ENCODE measurements around the gene SH3PXD2B.
"Not testable (repeated sequence)": the region's sequence is repeated elsewhere in the genome, so short reads cannot be mapped to it uniquely, and the experiment has no call there.

SH3PXD2B gene

DNA sequence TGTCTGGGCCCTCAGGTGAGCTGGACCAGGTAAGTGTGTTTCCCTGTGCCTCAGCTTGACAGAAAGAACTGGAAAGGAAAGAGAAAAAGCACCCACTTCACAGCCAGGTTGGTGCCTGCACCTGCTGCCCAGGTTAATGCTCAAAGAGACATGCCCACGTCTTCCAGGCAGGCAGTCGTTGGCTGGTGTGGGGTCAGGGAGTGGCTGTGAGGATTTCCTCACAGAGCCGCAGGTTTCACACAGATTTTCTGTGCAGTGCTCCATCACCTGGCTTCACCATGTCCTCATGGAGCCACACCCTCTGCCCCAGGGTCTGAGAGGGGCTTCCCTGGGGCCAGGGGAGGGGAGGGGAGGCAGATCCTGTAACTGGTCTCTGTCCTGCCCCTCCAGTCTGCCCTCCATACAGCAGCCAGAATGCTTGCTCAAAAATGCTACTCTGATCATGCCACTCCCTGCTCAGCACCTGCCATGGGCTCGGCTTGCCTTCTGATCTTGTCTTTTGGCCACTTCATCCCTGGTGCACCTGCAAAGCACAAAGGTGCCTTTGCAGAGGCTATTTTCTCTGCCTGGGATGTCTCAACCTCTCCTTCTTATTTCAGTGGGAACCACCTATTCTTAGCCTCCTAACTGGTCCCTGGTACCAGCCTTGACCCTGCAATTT, 88.2 kb downstream of the SH3PXD2B start:
- no peak for DNase-seq (ENCODE audit: low read depth)

- DNase-seq (ENCODE audit: low read depth), result no peak
Observed at GRCh38 chr5:172364773-172365172, 89.6 kb downstream of the SH3PXD2B start.

DNA sequence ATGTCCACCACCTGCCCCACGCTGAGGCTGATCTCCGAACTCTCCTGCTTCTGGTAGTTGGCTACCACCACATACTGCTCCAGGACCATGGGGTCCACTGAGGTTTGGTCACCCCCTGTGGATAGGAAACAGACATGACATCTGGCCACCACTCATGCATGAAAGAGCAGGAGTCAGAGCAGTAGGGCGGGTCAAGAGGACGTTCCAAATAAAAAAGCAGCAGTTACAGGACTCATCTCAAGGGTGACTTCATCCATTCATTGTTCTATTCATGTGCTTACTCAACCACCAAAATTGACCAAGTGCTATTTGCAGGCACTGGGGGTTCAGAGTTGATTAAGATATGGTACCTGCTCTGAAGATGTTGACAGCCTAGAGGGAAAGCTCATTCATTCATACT, 91.6 kb downstream of the SH3PXD2B start:
- DNase-seq (ENCODE audit: low read depth), result no peak

- DNase-seq (ENCODE audit: low read depth), result peak; percentile 92
Observed at GRCh38 chr5:172361566-172362238, 92.6 kb downstream of the SH3PXD2B start.

- no peak for DNase-seq (ENCODE audit: low read depth)
Observed at GRCh38 chr5:172358345-172358744, 96.0 kb downstream of the SH3PXD2B start.

GRCh38 chr5:172356527-172356926, 97.8 kb downstream of the SH3PXD2B start:
- no peak for DNase-seq (ENCODE audit: low read depth)

GRCh38 chr5:172356047-172356446, 98.3 kb downstream of the SH3PXD2B start:
- DNase-seq (ENCODE audit: low read depth), result no peak

DNA sequence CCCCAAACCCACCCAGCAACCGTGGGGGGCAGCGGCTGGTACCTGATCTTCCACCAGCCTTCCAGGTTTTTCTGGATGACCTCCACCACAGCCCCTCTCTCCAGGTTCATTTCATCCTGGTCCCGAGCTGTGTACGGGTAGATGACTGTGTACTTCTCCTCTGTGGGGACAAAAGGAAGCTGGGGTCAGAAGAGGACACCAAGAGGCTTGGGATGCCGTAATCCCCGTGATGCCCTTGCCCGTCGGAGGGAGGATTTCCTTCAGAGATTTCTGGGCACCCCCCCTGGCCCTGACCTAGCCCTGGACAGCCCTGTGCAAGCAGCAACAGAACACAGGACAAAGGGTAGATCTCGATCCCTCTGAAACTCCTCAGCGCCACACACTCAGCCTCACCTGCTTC, 100.5 kb downstream of the SH3PXD2B start:
- DNase-seq (ENCODE audit: low read depth), result no peak

GRCh38 chr5:172353271-172353812, 101.0 kb downstream of the SH3PXD2B start:
- no peak for DNase-seq (ENCODE audit: low read depth)

DNA sequence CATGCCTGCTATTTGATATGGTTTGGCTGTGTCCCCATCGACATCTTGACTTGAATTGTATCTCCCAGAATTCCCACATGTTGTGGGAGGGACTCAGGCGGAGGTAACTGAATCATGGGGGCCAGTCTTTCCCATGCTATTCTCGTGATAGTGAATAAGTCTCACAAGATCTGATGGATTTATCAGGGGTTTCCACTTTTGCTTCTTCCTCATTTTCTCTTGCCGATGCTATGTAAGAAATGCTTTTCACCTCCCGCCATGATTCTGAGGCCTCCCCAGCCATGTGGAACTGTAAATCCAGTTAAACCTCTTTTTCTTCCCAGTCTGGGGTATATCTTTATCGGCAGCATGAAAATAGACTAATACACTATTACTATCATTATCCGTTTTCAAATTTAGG, 101.8 kb downstream of the SH3PXD2B start:
- DNase-seq (ENCODE audit: low read depth), result not testable (repeated sequence)

DNA sequence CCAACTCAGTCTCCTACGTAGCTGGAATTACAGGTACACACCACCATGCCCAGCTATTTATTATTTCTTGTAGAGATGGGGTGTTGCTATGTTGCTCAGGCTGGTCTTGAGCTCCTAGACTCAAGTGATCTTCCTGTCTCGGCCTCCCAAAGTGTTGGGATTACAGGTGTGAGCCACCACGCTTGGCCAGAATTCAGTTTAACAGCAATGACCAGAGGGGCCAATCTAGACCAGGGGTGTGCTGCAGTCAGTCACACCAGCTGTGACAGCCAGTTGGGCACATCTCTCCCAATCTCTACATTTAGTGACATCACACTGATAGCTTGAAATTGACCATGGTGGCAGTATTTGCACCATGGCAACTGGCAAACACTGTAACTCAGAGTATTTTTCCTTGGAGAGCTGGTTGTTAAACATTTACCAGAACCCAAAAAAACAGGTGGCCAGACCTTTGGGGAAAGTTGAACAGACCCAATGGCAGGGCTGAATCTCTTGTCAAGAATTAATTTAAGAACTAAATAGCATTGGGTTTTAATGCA, 103.0 kb downstream of the SH3PXD2B start:
- DNase-seq (ENCODE audit: low read depth), result no peak

- DNase-seq (ENCODE audit: low read depth), result no peak
Observed at GRCh38 chr5:172350212-172351181, 103.8 kb downstream of the SH3PXD2B start.

GRCh38 chr5:172348733-172349132, 105.6 kb downstream of the SH3PXD2B start:
- DNase-seq (ENCODE audit: low read depth), result not testable (repeated sequence)

DNA sequence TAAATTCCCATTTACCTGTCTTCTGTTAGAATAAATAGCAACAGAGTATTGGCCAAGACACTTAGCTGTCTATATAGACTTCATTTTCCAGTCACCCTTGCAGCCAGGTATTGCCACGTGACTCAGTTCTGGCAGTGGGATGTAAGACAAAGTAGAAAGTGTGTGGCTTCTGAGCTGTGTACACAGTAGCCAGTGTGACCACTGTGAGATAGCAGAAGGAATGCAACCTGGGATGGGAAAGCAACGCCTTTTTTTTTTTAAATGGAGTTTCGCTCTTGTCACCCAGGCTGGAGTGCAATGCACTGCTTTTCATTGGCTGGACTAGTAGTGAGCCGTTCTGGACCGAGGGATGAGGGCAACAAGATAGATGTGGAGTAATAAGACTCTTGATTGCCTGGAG, 106.2 kb downstream of the SH3PXD2B start:
- no peak for DNase-seq (ENCODE audit: low read depth)

DNA sequence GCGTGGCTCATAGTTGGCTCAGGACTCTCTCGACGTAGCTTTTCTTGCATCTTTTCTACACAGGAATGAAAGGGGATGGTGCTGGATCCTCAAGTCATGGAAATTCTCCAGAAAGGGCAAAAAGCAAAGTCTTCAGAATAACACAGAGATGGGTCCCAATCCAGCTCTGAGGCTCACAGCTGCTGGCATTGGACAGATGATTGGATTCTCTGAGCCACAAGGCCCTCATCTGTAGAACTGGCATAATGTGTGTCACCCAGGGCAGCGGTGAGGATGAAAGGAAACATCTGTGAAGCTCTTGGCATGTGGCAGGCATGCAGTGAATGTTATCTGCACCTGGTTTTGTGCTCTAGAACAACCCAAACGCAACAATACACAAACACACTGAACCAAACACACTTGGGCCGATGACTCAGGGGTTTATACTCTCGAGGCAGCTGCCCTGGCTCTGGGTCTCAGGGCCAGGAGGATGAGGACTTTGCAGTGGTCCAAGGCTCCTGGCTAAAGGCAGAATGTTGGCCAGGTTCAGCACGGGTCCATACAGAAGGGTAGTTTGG, 106.8 kb downstream of the SH3PXD2B start:
- peak; percentile 46 for DNase-seq (ENCODE audit: low read depth)

DNA sequence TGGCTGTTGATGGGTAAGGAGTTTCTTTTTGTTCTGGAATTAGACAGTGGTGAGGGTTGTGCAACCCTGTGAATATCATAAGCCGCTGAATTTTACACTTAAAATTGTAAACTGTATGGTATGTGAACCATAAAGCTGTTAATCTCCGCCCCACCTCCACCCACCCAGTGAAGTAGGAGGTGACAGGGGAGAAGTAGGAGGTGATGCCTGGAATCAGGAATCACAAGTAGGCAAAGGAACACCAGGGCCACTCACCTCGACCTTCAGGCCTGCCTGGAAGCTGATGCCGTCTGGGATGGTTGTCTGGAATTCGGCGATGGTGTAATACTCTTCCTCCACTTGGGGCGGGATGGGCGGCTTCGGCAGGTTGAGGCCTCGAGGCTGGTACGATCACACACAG, 108.4 kb downstream of the SH3PXD2B start:
- DNase-seq (ENCODE audit: low read depth), result peak; percentile 67

DNA sequence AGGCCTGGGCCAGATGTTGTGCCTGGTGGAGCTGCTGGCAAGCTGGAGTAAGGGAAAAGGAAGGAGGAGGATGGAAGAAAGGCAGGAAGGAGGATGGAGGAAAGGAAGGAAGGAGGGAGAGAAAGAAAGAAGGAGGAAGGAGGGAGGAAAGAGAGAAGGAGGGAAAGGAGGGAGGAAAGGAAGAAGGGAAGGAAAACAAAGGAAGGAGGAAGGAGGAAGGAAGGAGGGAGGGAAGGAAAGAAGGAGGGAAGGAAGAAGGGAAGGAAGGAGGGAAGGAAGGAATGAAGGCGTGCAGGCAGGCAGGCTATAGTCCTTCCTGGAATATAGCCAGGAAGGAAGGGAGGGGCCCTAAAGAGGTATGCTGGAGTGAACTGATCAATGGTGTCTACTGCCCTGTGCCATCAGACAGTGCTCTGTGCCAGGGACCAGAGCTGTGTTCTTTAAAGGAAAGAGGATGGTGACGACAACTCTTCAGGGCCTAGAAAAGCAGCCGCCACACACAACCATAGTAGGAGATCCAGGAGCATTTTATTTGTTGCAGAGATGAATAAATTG, 109.4 kb downstream of the SH3PXD2B start:
- DNase-seq (ENCODE audit: low read depth), result no peak

DNA sequence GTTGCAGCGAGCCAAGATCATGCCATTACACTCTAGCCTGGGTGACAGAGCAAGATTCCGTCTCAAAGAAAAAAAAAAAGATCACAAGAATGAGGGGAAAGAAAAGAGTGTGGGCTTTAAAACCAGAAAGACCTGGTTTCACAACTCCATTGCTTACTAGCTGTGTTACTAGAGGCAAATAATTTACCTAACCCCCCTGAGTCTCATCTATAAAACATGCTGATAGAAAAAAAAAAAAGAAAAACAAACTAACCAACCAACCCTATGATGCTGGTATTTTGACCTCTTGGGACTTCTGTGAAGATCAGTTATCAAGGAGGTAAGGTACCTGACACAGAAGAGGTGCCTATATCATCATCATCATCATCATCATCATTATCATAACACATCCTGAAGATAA, 110.6 kb downstream of the SH3PXD2B start:
- no peak for DNase-seq (ENCODE audit: low read depth)

GRCh38 chr5:172342918-172343317, 111.4 kb downstream of the SH3PXD2B start:
- peak; percentile 49 for DNase-seq (ENCODE audit: low read depth)

- DNase-seq (ENCODE audit: low read depth), result no peak
Observed at GRCh38 chr5:172339264-172340180, 114.8 kb downstream of the SH3PXD2B start.

Measured in amniotic epithelial cell (primary cell).